Breast epithelium (tissue), 4 donors: ENCODE data around the gene KRT37. TPM values are rescaled to one million over a fixed set of nuclear protein-coding genes. Genes with fewer than 3 reads are reported as not detected.
A peak's percentile ranks its signal among the peaks of the same experiment; 100 is the strongest.
"Not testable (repeated sequence)": the region's sequence is repeated elsewhere in the genome, so short reads cannot be mapped to it uniquely, and the experiment has no call there.

Source experiments
- DNase-seq, 2 donors: peaks; one replicate each; pipeline ENCODE4 v3.0.0-alpha.2; 2019; ENCODE audit warnings: low spot score in 2 of 2
- H3K27ac ChIP-seq, 2 donors: fragments of 200-600 bp; sonication (generic) in 1 of 2; one replicate each; pipeline ENCODE4 v1.5.1; 2016 to 2019; ENCODE audit warnings: mild to moderate bottlenecking in 1 of 2
- H3K27me3 ChIP-seq, 2 donors: fragments of 200-600 bp; sonication (generic) in 1 of 2; one replicate each; pipeline versions ENCODE4 v1.5.1 to v1.6.0; 2017 to 2019; ENCODE audit warnings: control low read depth in 1 of 2, mild to moderate bottlenecking in 1 of 2
- H3K36me3 ChIP-seq: fragments of 200-600 bp; one replicate; pipeline ENCODE4 v1.5.1; 2019
- H3K4me1 ChIP-seq, 2 donors: fragments of 200-600 bp; sonication (generic); one replicate each; pipeline ENCODE4 v1.5.1; 2016 to 2019; ENCODE audit warnings: control low read depth in 1 of 2
- H3K4me3 ChIP-seq, 3 donors: fragments of 200-600 bp; sonication (generic); 1 replicate in 2 of 3; 2 replicates in 1 of 3; pipeline ENCODE4 v1.5.1; 2016 to 2019; ENCODE audit warnings: mild to moderate bottlenecking in 3 of 3, moderate library complexity in 2 of 3
- H3K9me3 ChIP-seq, 2 donors: fragments of 200-600 bp; sonication (generic) in 1 of 2; one replicate each; pipeline ENCODE4 v1.5.1; 2016 to 2019; ENCODE audit warnings: control low read depth in 1 of 2
- POLR2A ChIP-seq: fragments of 450-650 bp; IDR thresholded peaks from one replicate; pipeline ENCODE4 v1.6.1; 2016; ENCODE audit warnings: antibody characterized with exemption, mild to moderate bottlenecking, moderate library complexity
- POLR2AphosphoS5 ChIP-seq, 3 donors: sonication (generic); formaldehyde crosslinking; IDR thresholded peaks; one replicate each; pipeline ENCODE4 v1.6.1; 2017; ENCODE audit warnings: antibody characterized with exemption in 3 of 3
- intact Hi-C: fragments of 100-400 bp; cut with DNase I; formaldehyde crosslinking; loops from one replicate; pipeline ENCODE4 v1.15.1; 2023; ENCODE audit warnings: low total_unique reads
- total RNA-seq, 3 donors: library from RNA; depleted of rRNA; stranded (reverse); fragments of >200 nt; gene quantifications; one replicate each; pipeline ENCODE4 v1.1.0, GENCODE V29; 2016
- TF ChIP-seq, protein P1 (sequence below), 3 donors: fragments of 450-650 bp; IDR thresholded peaks; one replicate each; pipeline ENCODE4 v1.5.1; 2016 to 2017; ENCODE audit warnings: antibody characterized with exemption in 3 of 3, mild to moderate bottlenecking in 3 of 3, moderate library complexity in 3 of 3

KRT37 gene
- total RNA-seq, 3 donors from 2014 or later = not detected

DNA sequence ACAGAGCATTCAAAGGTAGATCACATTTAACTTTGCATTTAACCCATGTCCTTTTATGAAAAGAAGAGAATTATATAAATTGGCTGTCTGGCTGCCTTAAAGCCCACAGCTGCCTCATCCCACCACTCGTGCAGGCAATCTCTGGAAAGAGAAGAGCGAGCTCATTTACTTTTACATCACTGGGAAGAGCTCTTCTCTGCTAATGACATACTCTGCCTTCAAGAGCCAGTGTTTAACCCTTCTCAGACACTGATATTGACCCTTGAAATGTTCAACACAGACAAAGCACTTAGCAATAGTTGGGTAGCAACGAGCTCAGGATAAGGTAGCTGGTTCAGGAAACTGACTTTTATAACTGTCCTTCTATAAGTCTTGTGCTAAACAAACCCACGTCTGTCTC, 9.6 kb upstream of the KRT37 start:
- H3K27ac ChIP-seq = no peak overlapping the region
- intact Hi-C loops = no loop called here
- no peak overlapping the region for H3K4me3 ChIP-seq
- H3K4me1 ChIP-seq = no peaks in the 10 kb centered on the region
- DNase-seq = no peak
- H3K36me3 ChIP-seq = no peaks in the 10 kb centered on the region
- H3K27me3 ChIP-seq = no peaks in the 10 kb centered on the region
- no peaks in the 10 kb centered on the region for H3K9me3 ChIP-seq
- TF ChIP-seq POLR2A (no peak), POLR2AphosphoS5 (IDR thresholded peaks at IDR 0.05) (no peak)
- TF ChIP-seq, protein P1, sequence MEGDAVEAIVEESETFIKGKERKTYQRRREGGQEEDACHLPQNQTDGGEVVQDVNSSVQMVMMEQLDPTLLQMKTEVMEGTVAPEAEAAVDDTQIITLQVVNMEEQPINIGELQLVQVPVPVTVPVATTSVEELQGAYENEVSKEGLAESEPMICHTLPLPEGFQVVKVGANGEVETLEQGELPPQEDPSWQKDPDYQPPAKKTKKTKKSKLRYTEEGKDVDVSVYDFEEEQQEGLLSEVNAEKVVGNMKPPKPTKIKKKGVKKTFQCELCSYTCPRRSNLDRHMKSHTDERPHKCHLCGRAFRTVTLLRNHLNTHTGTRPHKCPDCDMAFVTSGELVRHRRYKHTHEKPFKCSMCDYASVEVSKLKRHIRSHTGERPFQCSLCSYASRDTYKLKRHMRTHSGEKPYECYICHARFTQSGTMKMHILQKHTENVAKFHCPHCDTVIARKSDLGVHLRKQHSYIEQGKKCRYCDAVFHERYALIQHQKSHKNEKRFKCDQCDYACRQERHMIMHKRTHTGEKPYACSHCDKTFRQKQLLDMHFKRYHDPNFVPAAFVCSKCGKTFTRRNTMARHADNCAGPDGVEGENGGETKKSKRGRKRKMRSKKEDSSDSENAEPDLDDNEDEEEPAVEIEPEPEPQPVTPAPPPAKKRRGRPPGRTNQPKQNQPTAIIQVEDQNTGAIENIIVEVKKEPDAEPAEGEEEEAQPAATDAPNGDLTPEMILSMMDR (IDR thresholded peaks at IDR 0.05) = no peak

DNA sequence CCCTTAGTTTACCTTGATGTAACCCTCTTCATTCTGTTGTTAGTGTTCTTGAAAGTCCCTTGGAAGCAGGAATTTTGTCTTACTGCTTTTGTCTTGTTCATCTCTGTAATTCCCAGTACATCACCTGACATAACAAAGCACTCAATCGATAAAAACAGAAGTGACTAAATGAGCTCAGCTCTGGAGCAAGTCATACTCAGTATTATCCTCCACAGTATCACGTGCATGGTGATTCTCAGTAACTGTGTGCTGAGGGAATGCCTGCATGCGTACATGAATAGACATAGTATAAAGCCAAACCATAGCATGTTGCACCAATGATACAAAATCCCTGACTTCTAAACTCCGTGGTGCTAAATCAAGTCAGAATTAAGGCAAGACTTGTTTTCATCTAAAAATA, 9.2 kb upstream of the KRT37 start:
- no peak overlapping the region for H3K4me3 ChIP-seq
- no peak for TF ChIP-seq POLR2AphosphoS5 (IDR thresholded peaks at IDR 0.05)
- H3K27ac ChIP-seq = no peak overlapping the region
- no peaks in the 10 kb centered on the region for H3K27me3 ChIP-seq
- H3K36me3 ChIP-seq = no peaks in the 10 kb centered on the region
- intact Hi-C loops = no loop called here
- no peaks in the 10 kb centered on the region for H3K9me3 ChIP-seq
- DNase-seq = no peak
- H3K4me1 ChIP-seq = no peaks in the 10 kb centered on the region

DNA sequence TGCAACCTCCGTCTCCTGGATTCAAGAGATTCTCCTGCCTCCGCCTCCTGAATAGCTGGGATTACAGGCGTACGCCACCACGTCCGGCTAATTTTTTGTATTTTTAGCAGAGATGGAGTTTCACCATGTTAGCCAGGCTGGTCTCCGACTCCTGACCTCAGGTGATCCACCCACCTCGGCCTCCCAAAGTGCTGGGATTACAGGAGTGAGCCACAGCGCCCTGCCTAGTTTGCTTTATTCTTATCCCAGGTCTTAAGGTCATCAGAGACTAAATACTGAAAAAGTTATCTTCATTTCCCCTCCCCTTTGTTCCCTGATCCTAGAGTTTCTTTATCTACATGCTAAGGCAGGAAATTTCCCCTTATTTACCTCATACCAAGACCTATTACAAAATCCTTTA, 6.0 kb upstream of the KRT37 start:
- not testable (repeated sequence) for H3K9me3 ChIP-seq, H3K27ac ChIP-seq, H3K36me3 ChIP-seq, H3K4me3 ChIP-seq, H3K27me3 ChIP-seq, DNase-seq, H3K4me1 ChIP-seq
- intact Hi-C loops = loop anchor here (2.0 kb wide), 1 partner anchor 30 kb away; no protein-coding TSS in a partner anchor

DNA sequence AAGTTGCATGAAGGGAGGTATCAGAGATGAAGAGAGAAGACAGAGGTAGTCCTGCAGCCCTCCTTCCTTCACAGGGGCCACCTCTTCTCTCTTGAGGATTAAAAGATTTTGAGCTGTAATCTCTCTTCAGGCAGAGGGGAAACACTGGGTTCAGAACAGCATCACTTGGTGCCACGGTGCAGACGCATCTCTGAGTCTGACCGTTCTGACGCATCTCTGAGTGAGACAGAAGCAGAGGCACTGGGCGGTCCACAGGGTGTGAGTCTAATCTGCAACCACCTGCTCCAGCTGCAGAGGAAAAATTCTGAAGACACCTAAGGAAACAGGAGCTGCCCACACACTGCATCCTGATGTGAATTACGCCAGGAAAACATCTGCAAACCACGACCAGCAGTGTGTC, 5.3 kb upstream of the KRT37 start:
- Histone ChIP-seq H3K4me1 (no peaks in the 10 kb centered on the region), H3K9me3 (no peaks in the 10 kb centered on the region), H3K27ac (no peak overlapping the region), H3K27me3 (no peaks in the 10 kb centered on the region), H3K36me3 (no peaks in the 10 kb centered on the region), H3K4me3 (no peak overlapping the region)
- TF ChIP-seq, protein P1 (IDR thresholded peaks at IDR 0.05) = no peak
- TF ChIP-seq POLR2AphosphoS5 (IDR thresholded peaks at IDR 0.05) (no peak), POLR2A (no peak)
- intact Hi-C loops = loop anchor here (2.0 kb wide), 1 partner anchor 29 kb away; no protein-coding TSS in a partner anchor
- no peak for DNase-seq

DNA sequence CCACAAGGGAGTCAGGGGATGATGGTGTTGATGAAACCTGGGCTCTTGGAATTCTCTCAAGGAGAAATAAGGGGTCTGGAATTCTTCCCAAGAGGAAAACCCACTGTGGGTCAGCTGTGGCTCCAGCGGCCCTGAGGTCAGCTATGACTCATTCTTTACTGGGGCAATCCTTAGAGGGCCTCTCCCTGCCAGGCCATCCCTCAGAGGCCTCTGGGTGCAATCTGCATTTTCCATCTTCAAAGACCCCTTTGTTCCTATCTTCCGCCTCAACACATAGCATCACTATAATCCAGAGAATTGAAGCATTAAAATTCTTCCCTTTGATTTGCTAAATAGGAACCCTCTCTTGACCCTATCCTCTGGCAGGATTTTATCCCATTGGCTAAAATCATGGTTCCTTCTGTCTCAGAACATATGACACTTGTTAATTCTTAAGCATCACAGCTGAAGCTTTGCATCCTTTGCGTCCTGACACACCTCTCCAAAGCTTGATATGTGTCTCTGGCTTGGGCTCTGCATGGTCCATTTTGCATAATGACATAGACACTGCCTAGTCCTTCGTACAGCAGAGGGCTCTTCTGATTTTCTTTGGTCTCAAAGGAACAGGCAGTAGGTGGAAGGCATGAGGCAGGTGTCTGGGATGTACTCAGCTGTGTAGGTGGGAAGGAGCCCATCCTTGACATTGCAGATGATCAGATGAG, 4.4 kb upstream of the KRT37 start:
- Histone ChIP-seq H3K36me3 (no peaks in the 10 kb centered on the region), H3K27me3 (no peaks in the 10 kb centered on the region), H3K9me3 (no peaks in the 10 kb centered on the region), H3K4me3 (no peak overlapping the region), H3K27ac (no peak overlapping the region), H3K4me1 (no peaks in the 10 kb centered on the region)
- TF ChIP-seq POLR2AphosphoS5 (IDR thresholded peaks at IDR 0.05) (no peak), POLR2A (no peak)
- TF ChIP-seq, protein P1 (IDR thresholded peaks at IDR 0.05) = no peak
- intact Hi-C loops = no loop called here
- no peak for DNase-seq

DNA sequence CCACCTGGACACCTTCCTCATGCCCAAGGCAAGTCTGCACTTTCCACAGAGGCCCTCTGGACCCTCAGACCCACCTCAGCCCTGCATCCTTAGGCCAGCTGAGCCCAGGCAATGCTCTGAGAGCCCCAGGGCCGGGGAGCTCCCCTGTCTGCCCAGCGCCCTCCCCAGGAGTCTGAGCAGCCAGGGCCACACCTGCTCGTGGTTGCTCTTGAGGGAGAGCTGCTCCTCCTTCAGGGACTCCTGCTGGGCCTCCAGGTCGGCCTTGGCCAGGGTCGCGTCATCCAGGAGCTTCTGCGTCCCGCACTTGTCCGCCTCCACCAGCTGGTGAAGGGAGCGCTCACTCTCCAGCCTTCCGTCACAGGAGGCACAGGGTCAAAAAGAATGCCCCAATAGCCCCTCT, 1.8 kb downstream of the KRT37 start:
- H3K4me1 ChIP-seq, intact Hi-C loops, H3K36me3 ChIP-seq, H3K27me3 ChIP-seq, H3K27ac ChIP-seq, DNase-seq, H3K4me3 ChIP-seq, H3K9me3 ChIP-seq: not testable (repeated sequence)

DNA sequence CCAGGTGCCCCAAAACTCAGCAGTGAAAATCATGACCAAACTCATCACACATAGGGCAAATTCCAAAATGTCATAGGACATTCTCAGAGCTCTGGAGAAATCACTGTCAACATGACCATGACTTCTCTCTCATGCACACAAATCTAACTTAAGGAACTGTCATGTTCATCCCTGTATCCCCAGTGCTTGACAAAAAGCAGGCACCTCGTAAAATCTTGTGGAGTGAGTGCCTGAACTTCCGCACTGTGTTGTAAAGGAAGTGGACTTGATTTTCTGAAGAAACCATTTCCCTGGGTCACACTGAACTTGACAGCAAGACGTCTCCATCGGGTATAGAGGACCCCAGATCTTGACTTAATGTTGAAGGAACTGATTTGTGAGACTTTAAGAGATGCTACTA, 2.8 kb downstream of the KRT37 start:
- peak overlapping the region in 1 of 2 donors; percentile 68 for H3K27ac ChIP-seq
- intact Hi-C loops = no loop called here

More for the DNA sequence above, 2.8 kb downstream of the KRT37 start:
- TF ChIP-seq POLR2AphosphoS5 (IDR thresholded peaks at IDR 0.05) = no peak
- TF ChIP-seq POLR2A = no peak
- Histone ChIP-seq H3K4me3 (no peak overlapping the region), H3K9me3 (no peaks in the 10 kb centered on the region), H3K36me3 (no peaks in the 10 kb centered on the region), H3K27me3 (no peaks in the 10 kb centered on the region), H3K4me1 (peaks cover 0 to 9% of the 10 kb centered on the region in 2 donors)
- no peak for DNase-seq
